Measurements from ENCODE around the gene SP140.
"Not testable (repeated sequence)": the region's sequence is repeated elsewhere in the genome, so short reads cannot be mapped to it uniquely, and the experiment has no call there.

SP140 gene

DNA sequence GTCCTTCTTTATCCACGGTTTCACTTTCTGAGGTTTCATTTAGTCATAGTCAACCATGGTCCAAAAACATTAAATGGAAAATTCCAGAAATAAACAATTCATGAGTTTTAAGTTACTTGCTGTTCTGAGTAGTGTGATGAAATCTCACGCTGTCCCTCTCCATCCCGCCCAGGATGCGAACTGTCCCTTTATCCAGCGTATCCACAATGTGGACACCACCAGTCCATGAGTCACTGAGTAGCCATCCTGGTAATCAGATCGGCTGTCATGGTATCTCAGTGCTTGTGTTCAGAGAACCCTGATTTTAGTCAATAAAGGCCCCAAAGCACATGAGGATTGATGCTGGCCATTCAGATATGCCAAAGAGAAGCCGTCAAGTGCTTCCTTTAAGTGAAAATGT is 105.2 kb downstream of the SP140 start:
- Histone ChIP-seq H3K27me3 (ENCODE audit: insufficient read depth, low read depth, severe bottlenecking) (peaks cover 71% of the 10 kb centered on the region), H3K9me3 (ENCODE audit: severe bottlenecking) (no peaks in the 10 kb centered on the region), H3K36me3 (no peaks in the 10 kb centered on the region), H3K4me3 (ENCODE audit: low read depth, low read length) (no peak overlapping the region), H3K27ac (no peak overlapping the region)
- DNase-seq: no peak
- TF ChIP-seq CTCF (IDR thresholded peaks at IDR 0.05; ENCODE audit: low read depth, low read length): no peak

DNA sequence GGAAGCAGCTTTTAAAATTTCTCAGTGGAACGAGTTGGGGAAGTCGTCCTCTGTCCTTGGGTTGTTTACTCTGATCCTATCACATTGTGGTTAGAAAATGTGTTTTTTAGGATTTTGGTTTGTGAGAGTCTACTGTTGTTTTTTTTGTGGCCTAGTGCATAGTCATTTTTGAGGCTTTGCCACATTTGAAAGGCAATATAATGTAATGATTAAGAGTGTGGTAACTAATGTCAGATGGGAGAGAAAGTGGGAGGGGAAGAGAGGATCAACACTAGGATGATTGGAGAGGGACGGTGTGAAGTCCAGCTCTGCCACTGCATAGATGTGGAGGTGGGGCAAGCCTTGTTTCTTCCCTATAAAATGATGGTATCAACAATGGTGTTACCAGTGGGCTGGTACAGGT is 109.9 kb downstream of the SP140 start:
- no peaks in the 10 kb centered on the region for H3K36me3 ChIP-seq
- no peak for TF ChIP-seq CTCF (IDR thresholded peaks at IDR 0.05; ENCODE audit: low read depth, low read length)
- H3K27ac ChIP-seq: no peak overlapping the region
- no peaks in the 10 kb centered on the region for H3K9me3 ChIP-seq (ENCODE audit: severe bottlenecking)
- peaks cover 36% of the 10 kb centered on the region for H3K27me3 ChIP-seq (ENCODE audit: insufficient read depth, low read depth, severe bottlenecking)
- no peak overlapping the region for H3K4me3 ChIP-seq (ENCODE audit: low read depth, low read length)
- DNase-seq: no peak

- no peak for TF ChIP-seq CTCF (IDR thresholded peaks at IDR 0.05; ENCODE audit: low read depth, low read length)
- H3K27ac ChIP-seq: no peak overlapping the region
- no peaks in the 10 kb centered on the region for H3K9me3 ChIP-seq (ENCODE audit: severe bottlenecking)
- no peak overlapping the region for H3K4me3 ChIP-seq (ENCODE audit: low read depth, low read length)
- no peak for DNase-seq
- peaks cover 31% of the 10 kb centered on the region for H3K27me3 ChIP-seq (ENCODE audit: insufficient read depth, low read depth, severe bottlenecking)
- H3K36me3 ChIP-seq: no peaks in the 10 kb centered on the region
These were observed 110.4 kb downstream of the SP140 start for GRCh38 chr2:230335864-230336506.

DNA sequence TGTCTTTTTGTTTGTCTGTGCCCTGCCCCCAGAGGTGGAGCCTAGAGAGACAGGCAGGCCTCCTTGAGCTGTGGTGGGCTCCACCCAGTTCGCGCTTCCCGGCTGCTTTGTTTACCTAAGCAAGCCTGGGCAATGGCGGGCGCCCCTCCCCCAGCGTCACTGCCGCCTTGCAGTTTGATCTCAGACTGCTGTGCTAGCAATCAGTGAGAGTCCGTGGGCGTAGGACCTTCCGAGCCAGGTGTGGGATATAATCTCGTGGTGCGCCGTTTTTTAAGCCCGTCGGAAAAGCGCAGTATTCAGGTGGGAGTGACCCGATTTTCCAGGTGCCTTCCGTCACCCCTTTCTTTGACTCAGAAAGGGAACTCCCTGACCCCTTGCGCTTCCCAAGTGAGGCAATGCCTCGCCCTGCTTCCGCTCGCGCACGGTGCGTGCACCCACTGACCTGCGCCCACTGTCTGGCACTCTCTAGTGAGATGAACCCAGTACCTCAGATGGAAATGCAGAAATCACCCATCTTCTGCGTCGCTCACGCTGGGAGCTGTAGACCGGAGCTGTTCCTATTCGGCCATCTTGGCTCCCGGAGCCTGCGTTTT is 116.5 kb downstream of the SP140 start:
- H3K9me3 ChIP-seq (ENCODE audit: severe bottlenecking); H3K36me3 ChIP-seq; DNase-seq; H3K27me3 ChIP-seq (ENCODE audit: insufficient read depth, low read depth, severe bottlenecking); H3K27ac ChIP-seq; H3K4me3 ChIP-seq (ENCODE audit: low read depth, low read length): not testable (repeated sequence)

DNA sequence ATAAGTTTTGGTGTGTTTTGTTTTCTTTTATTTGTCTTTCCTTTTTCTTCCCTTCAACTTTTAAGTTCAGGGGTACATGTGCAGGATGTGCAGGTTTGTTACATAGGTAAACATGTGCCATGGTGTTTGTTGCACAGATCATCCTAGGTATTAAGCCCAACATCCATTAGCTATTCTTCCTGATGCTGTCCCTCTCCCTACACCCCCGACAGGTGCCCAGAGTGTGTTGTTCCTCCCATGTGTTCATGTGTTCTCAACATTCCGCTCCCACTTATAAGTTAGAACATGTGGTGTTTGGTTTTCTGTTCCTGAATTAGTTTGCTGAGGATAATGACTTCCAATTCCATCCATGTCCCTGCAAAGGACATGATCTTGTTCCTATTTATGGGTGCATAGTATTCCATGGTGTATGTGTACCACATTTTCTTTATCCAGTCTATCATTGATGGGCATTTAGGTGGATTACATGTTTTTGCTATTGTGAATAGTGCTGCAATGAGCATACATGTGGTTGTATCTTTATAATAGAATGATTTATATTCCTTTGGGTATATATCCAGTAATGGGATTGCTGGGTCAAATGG is 117.6 kb downstream of the SP140 start:
- not testable (repeated sequence) for H3K27ac ChIP-seq; DNase-seq; H3K4me3 ChIP-seq (ENCODE audit: low read depth, low read length); H3K36me3 ChIP-seq; H3K27me3 ChIP-seq (ENCODE audit: insufficient read depth, low read depth, severe bottlenecking); H3K9me3 ChIP-seq (ENCODE audit: severe bottlenecking)

DNA sequence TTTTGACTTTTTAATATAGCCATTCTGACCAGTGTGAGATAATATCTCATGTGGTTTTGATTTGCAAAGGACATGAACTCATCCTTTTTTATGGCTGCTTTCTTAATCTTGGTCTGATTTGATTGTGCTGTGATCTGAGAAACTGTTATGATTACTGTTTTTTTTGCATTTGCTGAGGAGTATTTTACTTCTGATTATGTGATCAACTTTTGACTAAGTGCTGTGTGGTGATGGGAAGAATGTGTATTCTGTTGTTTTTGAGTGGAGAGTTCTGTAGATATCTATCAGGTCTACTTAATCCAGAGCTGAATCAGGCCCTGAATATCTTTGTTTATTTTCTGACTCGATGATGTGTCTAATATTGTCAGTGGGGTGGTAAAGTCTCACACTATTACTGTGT is 118.2 kb downstream of the SP140 start:
- TF ChIP-seq CTCF (IDR thresholded peaks at IDR 0.05; ENCODE audit: low read depth, low read length): no peak

More for the DNA sequence above, 118.2 kb downstream of the SP140 start:
- no peaks in the 10 kb centered on the region for H3K9me3 ChIP-seq (ENCODE audit: severe bottlenecking)
- no peaks in the 10 kb centered on the region for H3K36me3 ChIP-seq
- H3K27ac ChIP-seq: no peak overlapping the region
- H3K27me3 ChIP-seq (ENCODE audit: insufficient read depth, low read depth, severe bottlenecking): peaks cover 9% of the 10 kb centered on the region
- no peak for DNase-seq
- H3K4me3 ChIP-seq (ENCODE audit: low read depth, low read length): no peak overlapping the region
